GM23338 (cell line): ENCODE data around the gene BHLHE23. TPM values are rescaled to one million over a fixed set of nuclear protein-coding genes. Genes with fewer than 3 reads are reported as not detected.

Experiments used
- ATAC-seq: fragments of 200-7000 bp; cut with Tn5 transposase; 3 replicates; pipeline ENCODE4 v1.9.1; 2020
- DNase-seq: peaks from one replicate; pipeline ENCODE4 v3.0.0-alpha.2; 2015; ENCODE audit warnings: low spot score
- H2AFZ ChIP-seq: fragments of 200-600 bp; sonication (generic); 2 replicates; pipeline ENCODE4 v1.8.0; 2016; ENCODE audit warnings: antibody characterized with exemption, mild to moderate bottlenecking, moderate library complexity
- H3F3A ChIP-seq: fragments of 200-600 bp; sonication (generic); replicated peaks from 2 replicates; pipeline ENCODE4 v1.8.0; 2017; ENCODE audit warnings: antibody characterized with exemption, mixed run types, low read depth
- H3K27ac ChIP-seq: fragments of 200-600 bp; sonication (generic); 2 replicates; pipeline ENCODE4 v1.6.1; 2016; ENCODE audit warnings: low read depth
- H3K27me3 ChIP-seq: fragments of 200-600 bp; sonication (generic); 2 replicates; pipeline ENCODE4 v1.8.0; 2016; ENCODE audit warnings: mild to moderate bottlenecking, mixed run types, moderate library complexity; ENCODE audit not compliant: insufficient read depth
- H3K36me3 ChIP-seq: fragments of 200-600 bp; sonication (generic); 2 replicates; pipeline ENCODE4 v1.8.0; 2016; ENCODE audit warnings: mild to moderate bottlenecking; ENCODE audit not compliant: insufficient read depth
- H3K4me1 ChIP-seq: fragments of 200-600 bp; sonication (generic); 2 replicates; pipeline ENCODE4 v1.8.0; 2016; ENCODE audit warnings: mild to moderate bottlenecking, moderate library complexity; ENCODE audit not compliant: insufficient read depth
- H3K4me2 ChIP-seq: fragments of 200-600 bp; sonication (generic); 2 replicates; pipeline ENCODE4 v1.7.1; 2017; ENCODE audit warnings: mixed run types
- H3K4me3 ChIP-seq: fragments of 200-600 bp; sonication (generic); 2 replicates; pipeline ENCODE4 v1.6.1; 2016; ENCODE audit warnings: mixed run types
- H3K79me2 ChIP-seq: fragments of 200-600 bp; sonication (generic); replicated peaks from 2 replicates; pipeline ENCODE4 v1.8.0; 2017; ENCODE audit warnings: mild to moderate bottlenecking; ENCODE audit not compliant: insufficient read depth
- H3K9me2 ChIP-seq: fragments of 200-600 bp; sonication (generic); 2 replicates; pipeline ENCODE4 v1.8.0; 2017; ENCODE audit not compliant: insufficient read depth
- H4K20me1 ChIP-seq: fragments of 200-600 bp; sonication (generic); replicated peaks from 2 replicates; pipeline ENCODE4 v1.8.0; 2017; ENCODE audit warnings: mild to moderate bottlenecking; ENCODE audit not compliant: insufficient read depth
- H3K27ac Mint-ChIP-seq: 2 replicates; pipeline ENCODE4 v1.8.0; 2020; ENCODE audit warnings: inconsistent platforms, mild to moderate bottlenecking, moderate library complexity, mixed read lengths
- H3K27me3 Mint-ChIP-seq: 3 replicates; pipeline ENCODE4 v1.8.0; 2022; ENCODE audit warnings: low read depth, mild to moderate bottlenecking, moderate library complexity, mixed read lengths, inconsistent platforms; ENCODE audit not compliant: insufficient read depth, poor library complexity
- H3K36me3 Mint-ChIP-seq: 3 replicates; pipeline ENCODE4 v1.8.0; 2021; ENCODE audit warnings: low read depth, mild to moderate bottlenecking, inconsistent platforms, moderate library complexity, mixed read lengths
- H3K4me1 Mint-ChIP-seq: 3 replicates; pipeline ENCODE4 v1.8.0; 2020; ENCODE audit warnings: mild to moderate bottlenecking, inconsistent platforms, mixed read lengths
- H3K4me3 Mint-ChIP-seq: 3 replicates; pipeline ENCODE4 v1.8.0; 2021; ENCODE audit warnings: moderate library complexity, mild to moderate bottlenecking, inconsistent platforms, mixed read lengths
- H3K9me3 Mint-ChIP-seq: 3 replicates; pipeline ENCODE4 v1.8.0; 2020; ENCODE audit warnings: moderate library complexity, mild to moderate bottlenecking, inconsistent platforms, mixed read lengths
- CREB1 ChIP-seq: fragments of 250-450 bp; sonication (Bioruptor Pico); IDR thresholded peaks from 2 replicates; pipeline ENCODE4 v1.5.0; 2020; ENCODE audit warnings: low read depth, mild to moderate bottlenecking, moderate library complexity
- ETS1 ChIP-seq: IDR thresholded peaks from 2 replicates; pipeline ENCODE4 v1.6.1; 2016; ENCODE audit warnings: antibody characterized with exemption
- ZNF331 ChIP-seq: fragments of 250-450 bp; sonication (Bioruptor Pico); IDR thresholded peaks from 2 replicates; pipeline ENCODE4 v1.5.0; 2020; ENCODE audit warnings: low read depth, mild to moderate bottlenecking, moderate library complexity
- ZNF462 ChIP-seq: fragments of 250-450 bp; sonication (Bioruptor Pico); IDR thresholded peaks from 2 replicates; pipeline ENCODE4 v1.5.0; 2020; ENCODE audit warnings: mild to moderate bottlenecking, moderate library complexity
- polyA plus RNA-seq: library from polyadenylated mRNA; unstranded; fragments of >200 nt; fragmentation: Nextera tagmentation; extraction: Ambion mirVana; gene quantifications from 2 replicates; pipeline ENCODE4 v1.2.1, GENCODE V29; 2016
- total RNA-seq: library from RNA; depleted of rRNA; stranded (reverse); fragments of >200 nt; shearing (Covaris generic); gene quantifications from 2 replicates; pipeline ENCODE4 v1.2.3, GENCODE V29; 2014; rRNA removed

Gene BHLHE23
- total and polyA plus RNA-seq, 2 experiments from 2014 or later, result 0.52 to 5.0 TPM

- no peak for TF ChIP-seq ZNF462 (CRISPR knock-in tag)
Measured at GRCh38 chr20:62957136-62958117, 49.3 kb downstream of the BHLHE23 start (continued).

GRCh38 chr20:62956387-62957135 lies 50.2 kb downstream of the BHLHE23 start:
- Histone ChIP-seq H3K79me2 (peaks cover 19% of the 10 kb centered on the region), H3K36me3 (no peaks in the 10 kb centered on the region), H3F3A (0 out of 2 replicates have a peak, but pooled peaks cover 12% of the 10 kb centered on the region), H3K4me3 (no peak overlapping the region), H3K27ac (no peak overlapping the region), H3K27me3 (no peaks in the 10 kb centered on the region), H3K4me2 (no peak overlapping the region), H2AFZ (no peak overlapping the region), H3K9me2 (no peaks in the 10 kb centered on the region), H3K4me1 (peaks cover 19% of the 10 kb centered on the region), H4K20me1 (no peaks in the 10 kb centered on the region; the same call in none of the 2 replicates)
- Mint-ChIP-seq H3K9me3 (no peaks in the 10 kb centered on the region), H3K27me3 (peaks cover 15% of the 10 kb centered on the region), H3K36me3 (peaks cover 8% of the 10 kb centered on the region; the same call in 2 of the 3 replicates), H3K4me1 (peaks cover 17% of the 10 kb centered on the region), H3K4me3 (no peak overlapping the region), H3K27ac (no peak overlapping the region)
- no peak for ATAC-seq
- TF ChIP-seq ETS1, result no peak
- TF ChIP-seq ZNF331 (CRISPR knock-in tag), result no peak
- TF ChIP-seq CREB1 (CRISPR knock-in tag), result no peak
- DNase-seq, result no peak

Other genes starting within 250 kb of the BHLHE23 start
- gene MRGBP, start 210.5 kb downstream of the BHLHE23 start, total RNA-seq, result 24.3 and 26.0 TPM in 2 replicates
- gene MRGBP, start 210.5 kb downstream of the BHLHE23 start, polyA plus RNA-seq, result 19.7 and 20.9 TPM in 2 replicates
- gene OGFR, start 202.1 kb downstream of the BHLHE23 start, total RNA-seq, result 48.8 and 50.6 TPM in 2 replicates
- gene OGFR, start 202.1 kb downstream of the BHLHE23 start, polyA plus RNA-seq, result 9.6 and 12.3 TPM in 2 replicates
- gene COL9A3, start 189.9 kb downstream of the BHLHE23 start, total RNA-seq, result 110 and 113 TPM in 2 replicates
- gene COL9A3, start 189.9 kb downstream of the BHLHE23 start, polyA plus RNA-seq, result 74.9 and 79.4 TPM in 2 replicates
- gene TCFL5, start 145.1 kb downstream of the BHLHE23 start, total RNA-seq, result 18.8 and 19.3 TPM in 2 replicates
- 5.4 and 5.8 TPM in 2 replicates for gene TCFL5, start 145.1 kb downstream of the BHLHE23 start, polyA plus RNA-seq
- gene DIDO1, start 80.5 kb downstream of the BHLHE23 start, total RNA-seq, result 147 and 162 TPM in 2 replicates
- 61.5 and 72.4 TPM in 2 replicates for gene DIDO1, start 80.5 kb downstream of the BHLHE23 start, polyA plus RNA-seq
- 102 and 106 TPM in 2 replicates for gene GID8, start 68.8 kb downstream of the BHLHE23 start, total RNA-seq
- gene GID8, start 68.8 kb downstream of the BHLHE23 start, polyA plus RNA-seq, result 41.7 and 41.8 TPM in 2 replicates
- 24.2 and 32.0 TPM in 2 replicates for gene SLC17A9, start 54.3 kb downstream of the BHLHE23 start, total RNA-seq
- 36.1 and 39.3 TPM in 2 replicates for gene SLC17A9, start 54.3 kb downstream of the BHLHE23 start, polyA plus RNA-seq
- gene YTHDF1, start 209.2 kb upstream of the BHLHE23 start, total RNA-seq, result 64.3 and 64.5 TPM in 2 replicates
- 30.9 and 34.9 TPM in 2 replicates for gene YTHDF1, start 209.2 kb upstream of the BHLHE23 start, polyA plus RNA-seq
- gene BIRC7, start 228.9 kb upstream of the BHLHE23 start, total RNA-seq, result 0.24 TPM in 1 of 2 replicates, not detected in the other
- gene BIRC7, start 228.9 kb upstream of the BHLHE23 start, polyA plus RNA-seq, result 0.16 TPM in 1 of 2 replicates, not detected in the other
- gene NKAIN4, start 247.5 kb upstream of the BHLHE23 start, total RNA-seq, result 12.6 and 16.0 TPM in 2 replicates
- 9.5 and 13.2 TPM in 2 replicates for gene NKAIN4, start 247.5 kb upstream of the BHLHE23 start, polyA plus RNA-seq